Lung (tissue), 12 donors: ENCODE measurements around the gene CLCN6. TPM values are rescaled to one million over a fixed set of nuclear protein-coding genes. Genes with fewer than 3 reads are reported as not detected.

Experiments used
- ATAC-seq: fragments of 200-7000 bp; cut with Tn5 transposase; one replicate; pipeline ENCODE4 v1.9.1; 2020; ENCODE audit warnings: moderate number of reproducible peaks; ENCODE audit not compliant: insufficient read depth, low FRiP score
- DNase-seq, 3 donors: peaks; one replicate each; pipeline ENCODE4 v3.0.0-alpha.2; 2013 to 2017
- H3K27ac ChIP-seq, 2 donors: one replicate each; pipeline ENCODE4 v1.5.1; 2013; ENCODE audit warnings: mild to moderate bottlenecking in 2 of 2, moderate library complexity in 2 of 2, control low read depth in 1 of 2, inconsistent platforms in 1 of 2, low read depth in 1 of 2, low read length in 1 of 2
- H3K27me3 ChIP-seq, 3 donors: one replicate each; pipeline ENCODE4 v1.5.1; 2013; ENCODE audit warnings: low read length in 2 of 3; ENCODE audit not compliant: control insufficient read depth in 3 of 3, insufficient read depth in 3 of 3
- H3K36me3 ChIP-seq, 4 donors: one replicate each; pipeline ENCODE4 v1.5.1; 2013; ENCODE audit warnings: low read length in 4 of 4, mild to moderate bottlenecking in 1 of 4, moderate library complexity in 1 of 4; ENCODE audit not compliant: control insufficient read depth in 4 of 4, insufficient read depth in 4 of 4
- H3K4me1 ChIP-seq, 5 donors: one replicate each; pipeline ENCODE4 v1.5.1; 2013; ENCODE audit warnings: low read length in 5 of 5, mild to moderate bottlenecking in 2 of 5, moderate library complexity in 1 of 5; ENCODE audit not compliant: control insufficient read depth in 5 of 5, insufficient read depth in 5 of 5
- H3K4me3 ChIP-seq: one replicate; pipeline ENCODE4 v1.5.1; 2013; ENCODE audit warnings: mild to moderate bottlenecking, control low read depth, moderate library complexity
- H3K9ac ChIP-seq, 2 donors: one replicate each; pipeline ENCODE4 v1.5.1; 2013; ENCODE audit warnings: low read length in 2 of 2, control low read depth in 1 of 2; ENCODE audit not compliant: insufficient read depth in 1 of 2
- H3K9me3 ChIP-seq, 4 donors: one replicate each; pipeline ENCODE4 v1.5.1; 2013; ENCODE audit warnings: low read length in 3 of 4, mild to moderate bottlenecking in 1 of 4, moderate library complexity in 1 of 4; ENCODE audit not compliant: control insufficient read depth in 4 of 4, insufficient read depth in 3 of 4
- WGBS, 2 donors: extraction: QIAGEN DNeasy Blood & Tissue Kit; methylation state at CpG; one replicate each; pipeline ENCODE4 v1.1.7; 2013; 5-methylcytosine and 5-hydroxymethylcytosine counted together
- polyA plus RNA-seq, 2 donors: library from polyadenylated mRNA; stranded (reverse); fragments of 200-250 nt; gene quantifications; one replicate each; pipeline ENCODE4 v1.2.1, GENCODE V29; 2013
- total RNA-seq, 2 donors: library from RNA; depleted of rRNA in 1 of 2; stranded (reverse); fragments of >200 nt in 1 of 2; gene quantifications; one replicate each; pipeline ENCODE4 v1.2.1, GENCODE V29; 2014 to 2021
- TF ChIP-seq, protein P1 (sequence below): IDR thresholded peaks from 2 replicates; pipeline ENCODE4 v1.5.1; 2012; ENCODE audit warnings: mild to moderate bottlenecking; ENCODE audit errors: control extremely low read depth, extremely low read depth
- donor health status: control.
- donor health status: control.
- donor health status: Bipolar disorder and iron deficiency.
- donor health status: healthy.
- donor health status: DM: yes; HTN: yes; CAD: no.

CLCN6 gene
- total and polyA plus RNA-seq, 4 donors = 16.7 to 35.7 (median 18.1) TPM

DNA sequence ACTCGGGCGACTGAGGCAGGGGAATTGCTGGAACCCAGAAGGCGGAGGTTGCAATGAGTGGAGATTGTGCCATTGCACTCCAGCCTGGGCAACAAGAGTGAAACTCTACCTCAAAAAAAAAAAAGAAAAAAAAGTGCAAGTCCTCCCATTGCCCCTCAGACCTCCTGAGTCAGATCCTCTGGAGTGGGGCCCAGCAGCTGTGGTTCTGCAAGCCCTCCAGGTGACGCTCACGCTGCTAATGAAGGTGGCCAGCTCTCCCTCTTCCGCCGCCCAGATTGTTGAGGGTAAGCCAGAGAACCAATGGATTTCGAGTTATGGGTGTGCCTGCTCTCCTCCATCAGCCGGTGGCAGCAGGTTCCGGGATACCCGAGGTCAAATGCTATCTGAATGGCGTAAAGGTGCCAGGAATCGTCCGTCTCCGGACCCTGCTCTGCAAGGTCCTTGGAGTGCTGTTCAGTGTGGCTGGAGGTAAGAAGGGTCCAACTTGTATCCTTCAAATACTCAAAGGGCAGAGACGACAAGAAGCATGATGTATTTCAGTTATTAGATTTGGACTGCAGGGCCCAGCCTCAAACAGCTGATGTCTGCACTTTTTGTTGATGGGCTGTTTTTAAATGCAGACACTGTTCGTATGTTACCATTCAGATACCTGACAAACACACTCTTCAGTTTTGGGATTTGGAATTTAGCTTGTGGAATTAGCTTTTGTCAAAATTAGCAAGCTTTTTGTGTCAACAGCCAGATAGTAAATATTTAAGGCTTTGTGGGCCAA is 17.6 kb downstream of the CLCN6 start:
- Histone ChIP-seq H3K27ac (no peak overlapping the region), H3K4me3 (no peak overlapping the region), H3K9me3 (no peaks in the 10 kb centered on the region), H3K36me3 (peaks cover 25 to 54% (median 38%) of the 10 kb centered on the region in 4 donors), H3K4me1 (no peaks in the 10 kb centered on the region), H3K9ac (no peak overlapping the region), H3K27me3 (no peaks in the 10 kb centered on the region)
- ATAC-seq (no peak), DNase-seq (no peak)
- 93 to 96% methylated on average over 17 of the region's 17 CpGs for WGBS, 2 donors
- TF ChIP-seq, protein P1, sequence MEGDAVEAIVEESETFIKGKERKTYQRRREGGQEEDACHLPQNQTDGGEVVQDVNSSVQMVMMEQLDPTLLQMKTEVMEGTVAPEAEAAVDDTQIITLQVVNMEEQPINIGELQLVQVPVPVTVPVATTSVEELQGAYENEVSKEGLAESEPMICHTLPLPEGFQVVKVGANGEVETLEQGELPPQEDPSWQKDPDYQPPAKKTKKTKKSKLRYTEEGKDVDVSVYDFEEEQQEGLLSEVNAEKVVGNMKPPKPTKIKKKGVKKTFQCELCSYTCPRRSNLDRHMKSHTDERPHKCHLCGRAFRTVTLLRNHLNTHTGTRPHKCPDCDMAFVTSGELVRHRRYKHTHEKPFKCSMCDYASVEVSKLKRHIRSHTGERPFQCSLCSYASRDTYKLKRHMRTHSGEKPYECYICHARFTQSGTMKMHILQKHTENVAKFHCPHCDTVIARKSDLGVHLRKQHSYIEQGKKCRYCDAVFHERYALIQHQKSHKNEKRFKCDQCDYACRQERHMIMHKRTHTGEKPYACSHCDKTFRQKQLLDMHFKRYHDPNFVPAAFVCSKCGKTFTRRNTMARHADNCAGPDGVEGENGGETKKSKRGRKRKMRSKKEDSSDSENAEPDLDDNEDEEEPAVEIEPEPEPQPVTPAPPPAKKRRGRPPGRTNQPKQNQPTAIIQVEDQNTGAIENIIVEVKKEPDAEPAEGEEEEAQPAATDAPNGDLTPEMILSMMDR = no peak

DNA sequence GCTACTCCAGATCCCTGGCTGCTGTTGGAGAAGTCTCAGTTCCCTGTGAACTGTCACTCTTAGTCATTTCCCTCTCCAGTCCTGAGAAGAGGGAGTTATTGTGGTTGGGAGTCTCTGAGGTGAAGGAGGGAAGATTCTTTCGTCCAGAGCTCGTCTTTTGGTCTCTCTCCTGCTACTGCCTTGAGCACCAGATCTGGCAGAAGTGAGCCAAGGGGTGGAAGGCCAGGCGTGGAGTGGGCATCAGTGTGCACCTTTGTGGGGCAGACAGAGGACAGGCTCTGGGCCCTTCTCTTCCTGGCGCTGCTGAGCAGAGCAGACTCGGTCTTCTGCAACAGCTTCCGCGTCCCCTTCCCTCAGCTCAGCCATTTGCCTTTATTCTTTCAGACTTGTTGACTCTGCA is 19.1 kb downstream of the CLCN6 start:
- peaks cover 27 to 61% (median 39%) of the 10 kb centered on the region in 4 donors for H3K36me3 ChIP-seq
- no peaks in the 10 kb centered on the region for H3K4me1 ChIP-seq
- TF ChIP-seq, protein P1 = no peak

DNA sequence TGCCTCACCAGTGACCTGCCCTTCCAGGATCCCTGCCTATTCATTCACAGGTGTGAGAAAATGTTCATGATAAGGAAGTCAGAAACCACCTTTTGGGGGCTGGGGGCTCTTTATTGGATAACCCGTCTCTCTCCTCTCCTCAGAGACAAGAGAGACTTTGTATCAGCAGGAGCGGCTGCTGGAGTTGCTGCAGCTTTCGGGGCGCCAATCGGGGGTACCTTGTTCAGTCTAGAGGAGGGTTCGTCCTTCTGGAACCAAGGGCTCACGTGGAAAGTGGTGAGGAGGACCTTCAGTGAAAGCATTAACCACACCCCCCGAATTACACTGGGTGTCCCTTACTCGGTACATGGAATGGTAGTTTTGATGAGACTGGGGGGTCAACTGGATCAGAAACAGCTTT is 21.0 kb downstream of the CLCN6 start:
- WGBS, 2 donors = 94 to 97% methylated on average over 9 of the region's 9 CpGs
- Histone ChIP-seq H3K9ac (no peak overlapping the region), H3K27ac (no peak overlapping the region), H3K9me3 (no peaks in the 10 kb centered on the region), H3K4me1 (no peaks in the 10 kb centered on the region), H3K4me3 (no peak overlapping the region), H3K36me3 (peaks cover 28 to 64% (median 41%) of the 10 kb centered on the region in 4 donors), H3K27me3 (no peaks in the 10 kb centered on the region)
- no peak for ATAC-seq
- TF ChIP-seq, protein P1 = no peak
- no peak for DNase-seq

More for the DNA sequence above, 19.1 kb downstream of the CLCN6 start:
- DNase-seq (no peak), ATAC-seq (no peak)
- 92 to 95% methylated on average over 7 of the region's 7 CpGs for WGBS, 2 donors
- Histone ChIP-seq H3K9ac (no peak overlapping the region), H3K27ac (no peak overlapping the region), H3K9me3 (no peaks in the 10 kb centered on the region), H3K4me3 (no peak overlapping the region), H3K27me3 (no peaks in the 10 kb centered on the region)
